Activated B cell treated with CpG ODN at 0.5 μM for 24 hours (primary cell): ENCODE results near the gene DUS2. TPM values are rescaled to one million over a fixed set of nuclear protein-coding genes. Genes with fewer than 3 reads are reported as not detected.
"Not testable (repeated sequence)": the region's sequence is repeated elsewhere in the genome, so short reads cannot be mapped to it uniquely, and the experiment has no call there.

ENCODE experiments used
- ATAC-seq: fragments of 200-7000 bp; cut with Tn5 transposase; one replicate; pipeline ENCODE4 v1.10.0; 2021; ENCODE audit warnings: low read depth, mild to moderate bottlenecking, moderate library complexity
- CTCF ChIA-PET: fragments of 350-600 bp; sonication (Branson Sonifier 250); formaldehyde crosslinking; loops from one replicate; lab custom pipeline; 2021; ENCODE audit warnings: antibody characterized with exemption; lab: Charles Lee
- POLR2A ChIA-PET: fragments of 350-600 bp; sonication (Branson Sonifier 250); formaldehyde crosslinking; loops from one replicate; lab custom pipeline; 2021; ENCODE audit warnings: antibody characterized with exemption; lab: Charles Lee
- DNase-seq: peaks from one replicate; pipeline ENCODE4 v3.0.0; 2022
- H3K27ac Mint-ChIP-seq: one replicate; pipeline ENCODE4 v1.8.0; 2020; ENCODE audit warnings: mixed read lengths
- H3K27me3 Mint-ChIP-seq: one replicate; pipeline ENCODE4 v1.8.0; 2021; ENCODE audit warnings: mixed read lengths
- H3K36me3 Mint-ChIP-seq: one replicate; pipeline ENCODE4 v1.8.0; 2021; ENCODE audit warnings: low read depth, mixed read lengths
- H3K4me1 Mint-ChIP-seq: one replicate; pipeline ENCODE4 v1.8.0; 2021; ENCODE audit warnings: mixed read lengths
- H3K4me3 Mint-ChIP-seq: one replicate; pipeline ENCODE4 v1.8.0; 2020; ENCODE audit warnings: mild to moderate bottlenecking, mixed read lengths
- H3K9me3 Mint-ChIP-seq: one replicate; pipeline ENCODE4 v1.8.0; 2020; ENCODE audit warnings: mixed read lengths
- CTCF ChIP-seq: fragments of 200-600 bp; IDR thresholded peaks from one replicate; pipeline ENCODE4 v1.8.0; 2022; ENCODE audit warnings: antibody characterized with exemption, mild to moderate bottlenecking
- intact Hi-C: fragments of 100-400 bp; cut with micrococcal nuclease; formaldehyde crosslinking; loops from one replicate; pipeline ENCODE4 v1.15.1; 2024
- total RNA-seq: library from RNA; stranded (reverse); gene quantifications from 2 replicates; pipeline ENCODE4 v1.2.3, GENCODE V29; 2022

The DUS2 gene
- total RNA-seq, 1 donor from 2014 or later: 62.0 TPM

- H3K27ac Mint-ChIP-seq: no peak overlapping the region
- H3K4me3 Mint-ChIP-seq: no peak overlapping the region
- CTCF ChIA-PET: no interaction called here
- H3K4me1 Mint-ChIP-seq: peaks cover 83% of the 10 kb centered on the region
- TF ChIP-seq CTCF: no peak
- no peaks in the 10 kb centered on the region for H3K27me3 Mint-ChIP-seq
- intact Hi-C loops: no loop called here
- DNase-seq (no peak), ATAC-seq (no peak)
- H3K36me3 Mint-ChIP-seq: peaks cover 24% of the 10 kb centered on the region
- POLR2A ChIA-PET: interaction anchor here (2.4 kb wide), 1 partner anchor 20 kb away, joined by 12 read pairs; the partner anchor contains the start of gene NFATC3
- H3K9me3 Mint-ChIP-seq: peaks cover 13% of the 10 kb centered on the region
Measured at GRCh38 chr16:68105611-68106010, 82.5 kb downstream of the DUS2 start.

- H3K4me3 Mint-ChIP-seq, DNase-seq, ATAC-seq, intact Hi-C loops, H3K27me3 Mint-ChIP-seq, H3K27ac Mint-ChIP-seq: not testable (repeated sequence)
- Mint-ChIP-seq H3K4me1 (peaks cover 83% of the 10 kb centered on the region), H3K36me3 (peaks cover 31% of the 10 kb centered on the region), H3K9me3 (peaks cover 26% of the 10 kb centered on the region)
- CTCF ChIA-PET: interaction anchor here (0.8 kb wide), 1 partner anchor 154 kb away, joined by 3 read pairs; no protein-coding TSS in a partner anchor
- POLR2A ChIA-PET: interaction anchor here (0.6 to 2.4 kb wide), 2 partner anchors 22 to 43 kb away, joined by 4 to 12 read pairs; partner anchors contain the start of gene NFATC3
Measured at GRCh38 chr16:68107230-68107928, 84.3 kb downstream of the DUS2 start.

- H3K36me3 Mint-ChIP-seq: peaks cover 31% of the 10 kb centered on the region
Measured at GRCh38 chr16:68109156-68109555, 86.1 kb downstream of the DUS2 start.

GRCh38 chr16:68110611-68111010, 87.5 kb downstream of the DUS2 start:
- POLR2A ChIA-PET: interaction anchor here (0.6 kb wide), 1 partner anchor 448 kb away, joined by 4 read pairs; no protein-coding TSS in a partner anchor
- Mint-ChIP-seq H3K4me1 (peaks cover 82% of the 10 kb centered on the region), H3K4me3 (peak overlapping the region; percentile 29), H3K36me3 (peaks cover 25% of the 10 kb centered on the region), H3K9me3 (peaks cover 24% of the 10 kb centered on the region)
- H3K27me3 Mint-ChIP-seq, H3K27ac Mint-ChIP-seq, CTCF ChIA-PET, intact Hi-C loops, DNase-seq, ATAC-seq: not testable (repeated sequence)

More at GRCh38 chr16:68109156-68109555, 86.1 kb downstream of the DUS2 start:
- peak overlapping the region; percentile 22 for H3K27ac Mint-ChIP-seq
- peaks cover 24% of the 10 kb centered on the region for H3K9me3 Mint-ChIP-seq
- POLR2A ChIA-PET: interaction anchor here (1.5 kb wide), 1 partner anchor 24 kb away, joined by 5 read pairs; the partner anchor contains the start of gene NFATC3
- CTCF ChIA-PET: interaction anchor here (1.1 kb wide), 1 partner anchor 15 kb away, joined by 5 read pairs; no protein-coding TSS in a partner anchor
- ATAC-seq, H3K4me3 Mint-ChIP-seq, H3K27me3 Mint-ChIP-seq, DNase-seq, intact Hi-C loops: not testable (repeated sequence)
- peaks cover 83% of the 10 kb centered on the region for H3K4me1 Mint-ChIP-seq

GRCh38 chr16:68111379-68111778, 88.3 kb downstream of the DUS2 start:
- Mint-ChIP-seq H3K4me3 (no peak overlapping the region), H3K27me3 (no peaks in the 10 kb centered on the region), H3K9me3 (peaks cover 24% of the 10 kb centered on the region), H3K27ac (peak overlapping the region; percentile 44), H3K36me3 (peaks cover 24% of the 10 kb centered on the region), H3K4me1 (peaks cover 82% of the 10 kb centered on the region)
- no peak for TF ChIP-seq CTCF
- intact Hi-C loops: no loop called here
- ATAC-seq (no peak), DNase-seq (no peak)
- POLR2A ChIA-PET: no interaction called here
- CTCF ChIA-PET: no interaction called here

GRCh38 chr16:68113059-68113761, 90.1 kb downstream of the DUS2 start:
- ChIA-PET CTCF (interaction anchor here (1.2 kb wide), 1 partner anchor 19 kb away, joined by 5 read pairs; no protein-coding TSS in a partner anchor), POLR2A (interaction anchor here (0.5 to 1.0 kb wide), 2 partner anchors 28 to 138 kb away, joined by 5 to 7 read pairs; partner anchors contain the start of gene NFATC3)
- DNase-seq (no peak), ATAC-seq (no peak)
- Mint-ChIP-seq H3K27me3 (no peaks in the 10 kb centered on the region), H3K36me3 (peaks cover 22% of the 10 kb centered on the region), H3K27ac (peak overlapping the region; percentile 32), H3K9me3 (peaks cover 24% of the 10 kb centered on the region), H3K4me1 (peaks cover 85% of the 10 kb centered on the region), H3K4me3 (no peak overlapping the region)
- intact Hi-C loops: no loop called here
- no peak for TF ChIP-seq CTCF
